Keratinocyte (primary cell): Measurements from ENCODE around the gene PRPF6. TPM values are rescaled to one million over a fixed set of nuclear protein-coding genes. Genes with fewer than 3 reads are reported as not detected.
A peak's percentile ranks its signal among the peaks of the same experiment; 100 is the strongest.

Experiments
- DNase-seq: peaks from one replicate; pipeline ENCODE4 v3.0.0-alpha.2; 2011; ENCODE audit warnings: low read depth, missing footprints, low spot score
- FAIRE-seq: peaks from 2 replicates; lab custom pipeline; 2011; peaks lifted over from hg19 to GRCh38; lab: Jason Lieb, UNC
- H2AFZ ChIP-seq: 2 replicates; pipeline ENCODE4 v1.6.0; 2012; ENCODE audit warnings: low read length, control low read depth, inconsistent platforms; ENCODE audit not compliant: control insufficient read depth
- H3K27ac ChIP-seq: 2 replicates; pipeline ENCODE4 v1.5.1; 2011; ENCODE audit warnings: low read length; ENCODE audit not compliant: control insufficient read depth, insufficient read depth
- H3K27me3 ChIP-seq: 3 replicates; pipeline ENCODE4 v1.6.0; 2011; ENCODE audit warnings: low read length; ENCODE audit not compliant: control insufficient read depth, insufficient read depth; ENCODE audit errors: extremely low read depth
- H3K36me3 ChIP-seq, 2 experiments: 2 replicates in 1 of 2; 3 replicates in 1 of 2; pipeline ENCODE4 v1.5.1; 2011; ENCODE audit warnings: low read length in 2 of 2, mild to moderate bottlenecking in 1 of 2; ENCODE audit not compliant: control insufficient read depth in 2 of 2, insufficient read depth in 2 of 2; ENCODE audit errors: extremely low read depth in 1 of 2
- H3K4me1 ChIP-seq: 3 replicates; pipeline ENCODE4 v1.5.1; 2011; ENCODE audit warnings: low read length; ENCODE audit not compliant: control insufficient read depth, insufficient read depth; ENCODE audit errors: extremely low read depth
- H3K4me2 ChIP-seq: 3 replicates; pipeline ENCODE4 v1.6.0; 2011; ENCODE audit warnings: low read depth, low read length; ENCODE audit not compliant: control insufficient read depth, insufficient read depth; ENCODE audit errors: extremely low read depth
- H3K4me3 ChIP-seq, 3 experiments: fragments of 200-600 bp in 1 of 3; sonication (generic) in 1 of 3; 2 replicates in 2 of 3; 3 replicates in 1 of 3; pipeline ENCODE4 v1.5.1; 2011 to 2016; ENCODE audit warnings: low read length in 3 of 3, mild to moderate bottlenecking in 3 of 3, control low read depth in 2 of 3, inconsistent platforms in 1 of 3, low read depth in 1 of 3, mixed read lengths in 1 of 3, mixed run types in 1 of 3, moderate library complexity in 1 of 3; ENCODE audit not compliant: control insufficient read depth in 2 of 3, insufficient read depth in 2 of 3; ENCODE audit errors: extremely low read depth in 1 of 3
- H3K79me2 ChIP-seq: 2 replicates; pipeline ENCODE4 v1.6.0; 2012; ENCODE audit warnings: low read length; ENCODE audit not compliant: control insufficient read depth, insufficient read depth
- H3K9ac ChIP-seq: 3 replicates; pipeline ENCODE4 v1.6.0; 2011; ENCODE audit warnings: low read length; ENCODE audit not compliant: control insufficient read depth, insufficient read depth; ENCODE audit errors: extremely low read depth
- H3K9me1 ChIP-seq: 3 replicates; pipeline ENCODE4 v1.6.0; 2011; ENCODE audit warnings: low read length; ENCODE audit not compliant: control insufficient read depth, insufficient read depth; ENCODE audit errors: extremely low read depth
- H3K9me3 ChIP-seq: 2 replicates; pipeline ENCODE4 v1.5.1; 2012; ENCODE audit warnings: low read depth, low read length; ENCODE audit not compliant: control insufficient read depth
- H4K20me1 ChIP-seq: 3 replicates; pipeline ENCODE4 v1.6.0; 2011; ENCODE audit warnings: low read length; ENCODE audit not compliant: control insufficient read depth, insufficient read depth; ENCODE audit errors: extremely low read depth
- CTCF ChIP-seq, 3 experiments: IDR thresholded peaks in 1 of 3; conservative IDR thresholded peaks in 1 of 3; optimal IDR thresholded peaks in 1 of 3; 2 replicates in 2 of 3; 3 replicates in 1 of 3; pipeline versions ENCODE3 to v1.5.1; 2011; ENCODE audit warnings: low read length in 3 of 3, mild to moderate bottlenecking in 3 of 3, moderate library complexity in 2 of 3, control low read depth in 1 of 3, inconsistent platforms in 1 of 3; ENCODE audit not compliant: insufficient read depth in 2 of 3; ENCODE audit errors: extremely low read depth in 1 of 3
- EZH2 ChIP-seq: IDR thresholded peaks from one replicate; pipeline ENCODE4 v1.6.1; 2012; ENCODE audit warnings: inconsistent platforms, mild to moderate bottlenecking, low read length, moderate library complexity
- dilution Hi-C: fragments of 300-500 bp; cut with MboI; formaldehyde crosslinking; loops from one replicate; pipeline ENCODE4 v1.7.0; 2020; ENCODE audit warnings: low sequenced_read_pairs; ENCODE audit not compliant: extremely low pct_ligation_motif_present
- polyA plus RNA-seq, 5 experiments: library from polyadenylated mRNA; depleted of rRNA in 3 of 5; stranded (reverse) in 3 of 5; stranded (forward) in 1 of 5; unstranded in 1 of 5; fragments of >200 nt; gene quantifications; 1 replicate in 1 of 5; 2 replicates in 3 of 5; 3 replicates in 1 of 5; pipeline versions ENCODE4 v1.2.1 to v1.2.3, GENCODE V29; 2011 to 2012; ENCODE audit warnings: missing spikeins in 2 of 5, low read depth in 1 of 5, low replicate concordance in 1 of 5

PRPF6 gene
- polyA plus RNA-seq, 1 donor (not counting 4 experiments of a cell fraction or from before 2014, with no cell fraction given) = 30.5 TPM

GRCh38 chr20:64042054-64042781 lies 61.3 kb downstream of the PRPF6 start:
- Histone ChIP-seq H3K27ac (no peak overlapping the region), H3K36me3 (no peaks in the 10 kb centered on the region), H3K9ac (no peak overlapping the region), H3K4me1 (peaks cover 17% of the 10 kb centered on the region), H3K4me3 (peak overlapping the region in 1 of 3 experiments; percentile 20), H2AFZ (peak overlapping the region; percentile 4), H3K9me3 (no peaks in the 10 kb centered on the region), H3K79me2 (no peaks in the 10 kb centered on the region), H3K4me2 (peak overlapping the region; percentile 48), H3K27me3 (peaks cover 44% of the 10 kb centered on the region), H3K9me1 (no peaks in the 10 kb centered on the region), H4K20me1 (no peaks in the 10 kb centered on the region)
- TF ChIP-seq EZH2 = no peak
- TF ChIP-seq CTCF (optimal IDR thresholded peaks at IDR 0.05 in 1 of 3, IDR thresholded peaks at IDR 0.05 in 1 of 3, conservative IDR thresholded peaks at IDR 0.05 in 1 of 3; ENCODE audit: extremely low read depth in 1 of 3, insufficient read depth in 2 of 3, low read length in 3 of 3) = no peak
- no peak for DNase-seq
- dilution Hi-C loops = no loop called here
- no peak for FAIRE-seq

GRCh38 chr20:64043768-64044167 lies 62.8 kb downstream of the PRPF6 start:
- no peak for TF ChIP-seq EZH2
- no peak for TF ChIP-seq CTCF (optimal IDR thresholded peaks at IDR 0.05 in 1 of 3, IDR thresholded peaks at IDR 0.05 in 1 of 3, conservative IDR thresholded peaks at IDR 0.05 in 1 of 3; ENCODE audit: extremely low read depth in 1 of 3, insufficient read depth in 2 of 3, low read length in 3 of 3)
- no peak for FAIRE-seq

More at GRCh38 chr20:64043768-64044167, 62.8 kb downstream of the PRPF6 start:
- Histone ChIP-seq H3K9me1 (no peaks in the 10 kb centered on the region), H3K36me3 (no peaks in the 10 kb centered on the region), H3K4me3 (no peak overlapping the region), H2AFZ (no peak overlapping the region), H3K79me2 (no peaks in the 10 kb centered on the region), H3K27me3 (peaks cover 56% of the 10 kb centered on the region), H3K27ac (no peak overlapping the region), H4K20me1 (no peaks in the 10 kb centered on the region), H3K4me2 (no peak overlapping the region), H3K9me3 (no peaks in the 10 kb centered on the region), H3K4me1 (peaks cover 17% of the 10 kb centered on the region), H3K9ac (no peak overlapping the region)
- DNase-seq = no peak
- dilution Hi-C loops = no loop called here
